IMR-90 (cell line): ENCODE data around the gene ANGPTL7.

Experiments used
- CHD1 ChIP-seq: IDR thresholded peaks from 2 replicates; pipeline ENCODE4 v1.6.1; 2012; ENCODE audit warnings: low read depth, low read length, improper control_type of control experiment
- ELK1 ChIP-seq: fragments of 150-350 bp; IDR thresholded peaks from 2 replicates; pipeline ENCODE4 v1.6.1; 2016; ENCODE audit warnings: low read depth, mild to moderate bottlenecking, low read length, moderate library complexity, borderline replicate concordance
- MAZ ChIP-seq: IDR thresholded peaks from 2 replicates; pipeline ENCODE4 v1.6.1; 2012; ENCODE audit warnings: low read depth, mild to moderate bottlenecking, low read length, improper control_type of control experiment, moderate library complexity, borderline replicate concordance
- POLR2A ChIP-seq: IDR thresholded peaks from 2 replicates; pipeline ENCODE4 v1.6.1; 2012; ENCODE audit warnings: mild to moderate bottlenecking, low read depth, low read length
- USF2 ChIP-seq: fragments of 150-350 bp; IDR thresholded peaks from 2 replicates; pipeline ENCODE4 v1.6.1; 2017; ENCODE audit warnings: mild to moderate bottlenecking, antibody characterized with exemption, low read length, low read depth
- TF ChIP-seq, protein P1 (sequence below): conservative IDR thresholded peaks from 2 replicates; pipeline ENCODE4 v1.5.1; 2012; ENCODE audit warnings: mild to moderate bottlenecking, low read depth, low read length, improper control_type of control experiment

GRCh38 chr1:11174261-11174942, 14.8 kb upstream of the ANGPTL7 start:
- TF ChIP-seq, protein P1, sequence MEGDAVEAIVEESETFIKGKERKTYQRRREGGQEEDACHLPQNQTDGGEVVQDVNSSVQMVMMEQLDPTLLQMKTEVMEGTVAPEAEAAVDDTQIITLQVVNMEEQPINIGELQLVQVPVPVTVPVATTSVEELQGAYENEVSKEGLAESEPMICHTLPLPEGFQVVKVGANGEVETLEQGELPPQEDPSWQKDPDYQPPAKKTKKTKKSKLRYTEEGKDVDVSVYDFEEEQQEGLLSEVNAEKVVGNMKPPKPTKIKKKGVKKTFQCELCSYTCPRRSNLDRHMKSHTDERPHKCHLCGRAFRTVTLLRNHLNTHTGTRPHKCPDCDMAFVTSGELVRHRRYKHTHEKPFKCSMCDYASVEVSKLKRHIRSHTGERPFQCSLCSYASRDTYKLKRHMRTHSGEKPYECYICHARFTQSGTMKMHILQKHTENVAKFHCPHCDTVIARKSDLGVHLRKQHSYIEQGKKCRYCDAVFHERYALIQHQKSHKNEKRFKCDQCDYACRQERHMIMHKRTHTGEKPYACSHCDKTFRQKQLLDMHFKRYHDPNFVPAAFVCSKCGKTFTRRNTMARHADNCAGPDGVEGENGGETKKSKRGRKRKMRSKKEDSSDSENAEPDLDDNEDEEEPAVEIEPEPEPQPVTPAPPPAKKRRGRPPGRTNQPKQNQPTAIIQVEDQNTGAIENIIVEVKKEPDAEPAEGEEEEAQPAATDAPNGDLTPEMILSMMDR, result no peak
- TF ChIP-seq USF2 (no peak), POLR2A (no peak), MAZ (no peak), CHD1 (no peak), ELK1 (no peak)
